ENCODE data around the gene UGGT2. TPM values are rescaled to one million over a fixed set of nuclear protein-coding genes. Genes with fewer than 3 reads are reported as not detected.
"Not testable (repeated sequence)": the region's sequence is repeated elsewhere in the genome, so short reads cannot be mapped to it uniquely, and the experiment has no call there.

The UGGT2 gene
- total and polyA plus RNA-seq, 9 donors, result 18.1 to 40.0 (median 21.2) TPM

GRCh38 chr13:95987841-95988240, 65.4 kb downstream of the UGGT2 start:
- no CpG with 5 or more reads among the region's 5 CpGs for WGBS (ENCODE audit: insufficient coverage)
- Histone ChIP-seq H3K36me3 (ENCODE audit: control insufficient read depth, insufficient read depth, low read length) (no peaks in the 10 kb centered on the region), H3K4me3 (ENCODE audit: low read length) (no peak overlapping the region), H3K9me3 (replicated peaks; ENCODE audit: control insufficient read depth, low read depth, low read length) (no peaks in the 10 kb centered on the region), H3K4me1 (ENCODE audit: control insufficient read depth, insufficient read depth, low read length) (no peaks in the 10 kb centered on the region), H3K27me3 (ENCODE audit: control insufficient read depth, insufficient read depth, low read length) (no peaks in the 10 kb centered on the region), H3K27ac (ENCODE audit: low read length) (no peak overlapping the region)
- DNase-seq, result no peak

- WGBS (ENCODE audit: insufficient coverage), result no CpG with 5 or more reads among the region's 4 CpGs
- Histone ChIP-seq H3K27me3 (ENCODE audit: control insufficient read depth, insufficient read depth, low read length) (no peaks in the 10 kb centered on the region), H3K36me3 (ENCODE audit: control insufficient read depth, insufficient read depth, low read length) (peaks cover 3% of the 10 kb centered on the region), H3K4me3 (ENCODE audit: low read length) (no peak overlapping the region), H3K4me1 (ENCODE audit: control insufficient read depth, insufficient read depth, low read length) (no peaks in the 10 kb centered on the region), H3K9me3 (replicated peaks; ENCODE audit: control insufficient read depth, low read depth, low read length) (peaks cover 2% of the 10 kb centered on the region), H3K27ac (ENCODE audit: low read length) (no peak overlapping the region)
- DNase-seq, result no peak
Measured at GRCh38 chr13:95982144-95982543, 71.1 kb downstream of the UGGT2 start.

- 100% methylated on average over 4 of the region's 6 CpGs for WGBS (ENCODE audit: insufficient coverage)
- H3K4me1 ChIP-seq (ENCODE audit: control insufficient read depth, insufficient read depth, low read length); H3K27me3 ChIP-seq (ENCODE audit: control insufficient read depth, insufficient read depth, low read length); H3K36me3 ChIP-seq (ENCODE audit: control insufficient read depth, insufficient read depth, low read length); H3K4me3 ChIP-seq (ENCODE audit: low read length); H3K9me3 ChIP-seq (replicated peaks; ENCODE audit: control insufficient read depth, low read depth, low read length); DNase-seq; H3K27ac ChIP-seq (ENCODE audit: low read length): not testable (repeated sequence)
Measured at GRCh38 chr13:95972651-95973050, 80.5 kb downstream of the UGGT2 start.

GRCh38 chr13:95970878-95971277, 82.3 kb downstream of the UGGT2 start:
- H3K36me3 ChIP-seq (ENCODE audit: control insufficient read depth, insufficient read depth, low read length), result no peaks in the 10 kb centered on the region
- no peak for DNase-seq
- no peaks in the 10 kb centered on the region for H3K27me3 ChIP-seq (ENCODE audit: control insufficient read depth, insufficient read depth, low read length)
- no CpG with 5 or more reads among the region's 2 CpGs for WGBS (ENCODE audit: insufficient coverage)
- no peak overlapping the region for H3K4me3 ChIP-seq (ENCODE audit: low read length)
- no peak overlapping the region for H3K27ac ChIP-seq (ENCODE audit: low read length)
- no peaks in the 10 kb centered on the region for H3K4me1 ChIP-seq (ENCODE audit: control insufficient read depth, insufficient read depth, low read length)
- no peaks in the 10 kb centered on the region for H3K9me3 ChIP-seq (replicated peaks; ENCODE audit: control insufficient read depth, low read depth, low read length)

- no peak overlapping the region for H3K4me3 ChIP-seq (ENCODE audit: low read length)
- no peaks in the 10 kb centered on the region for H3K4me1 ChIP-seq (ENCODE audit: control insufficient read depth, insufficient read depth, low read length)
- H3K27me3 ChIP-seq (ENCODE audit: control insufficient read depth, insufficient read depth, low read length), result no peaks in the 10 kb centered on the region
- 49% methylated on average over 2 of the region's 2 CpGs for WGBS (ENCODE audit: insufficient coverage)
- no peaks in the 10 kb centered on the region for H3K36me3 ChIP-seq (ENCODE audit: control insufficient read depth, insufficient read depth, low read length)
- H3K27ac ChIP-seq (ENCODE audit: low read length), result no peak overlapping the region
- peaks cover 2% of the 10 kb centered on the region for H3K9me3 ChIP-seq (replicated peaks; ENCODE audit: control insufficient read depth, low read depth, low read length)
- no peak for DNase-seq
Measured at GRCh38 chr13:95968906-95969305, 84.3 kb downstream of the UGGT2 start.

GRCh38 chr13:95957331-95957730, 95.9 kb downstream of the UGGT2 start:
- Histone ChIP-seq H3K36me3 (ENCODE audit: control insufficient read depth, insufficient read depth, low read length) (no peaks in the 10 kb centered on the region), H3K4me1 (ENCODE audit: control insufficient read depth, insufficient read depth, low read length) (no peaks in the 10 kb centered on the region), H3K27me3 (ENCODE audit: control insufficient read depth, insufficient read depth, low read length) (no peaks in the 10 kb centered on the region), H3K27ac (ENCODE audit: low read length) (no peak overlapping the region), H3K9me3 (replicated peaks; ENCODE audit: control insufficient read depth, low read depth, low read length) (peaks cover 21% of the 10 kb centered on the region), H3K4me3 (ENCODE audit: low read length) (no peak overlapping the region)
- DNase-seq, result no peak
- WGBS (ENCODE audit: insufficient coverage), result 44% methylated on average over 1 of the region's 2 CpGs

- Histone ChIP-seq H3K27me3 (ENCODE audit: control insufficient read depth, insufficient read depth, low read length) (no peaks in the 10 kb centered on the region), H3K9me3 (replicated peaks; ENCODE audit: control insufficient read depth, low read depth, low read length) (peaks cover 18% of the 10 kb centered on the region), H3K27ac (ENCODE audit: low read length) (no peak overlapping the region), H3K4me3 (ENCODE audit: low read length) (no peak overlapping the region), H3K36me3 (ENCODE audit: control insufficient read depth, insufficient read depth, low read length) (no peaks in the 10 kb centered on the region), H3K4me1 (ENCODE audit: control insufficient read depth, insufficient read depth, low read length) (no peaks in the 10 kb centered on the region)
- DNase-seq, result peak; percentile 6
Measured at GRCh38 chr13:95956589-95957148, 96.5 kb downstream of the UGGT2 start.

GRCh38 chr13:95955719-95956118, 97.5 kb downstream of the UGGT2 start:
- H3K4me3 ChIP-seq (ENCODE audit: low read length), result no peak overlapping the region
- no peak overlapping the region for H3K27ac ChIP-seq (ENCODE audit: low read length)
- H3K9me3 ChIP-seq (replicated peaks; ENCODE audit: control insufficient read depth, low read depth, low read length), result peaks cover 16% of the 10 kb centered on the region
- no peaks in the 10 kb centered on the region for H3K36me3 ChIP-seq (ENCODE audit: control insufficient read depth, insufficient read depth, low read length)
- DNase-seq, result no peak
- WGBS (ENCODE audit: insufficient coverage), result no CpG with 5 or more reads among the region's 3 CpGs
- H3K4me1 ChIP-seq (ENCODE audit: control insufficient read depth, insufficient read depth, low read length), result no peaks in the 10 kb centered on the region
- no peaks in the 10 kb centered on the region for H3K27me3 ChIP-seq (ENCODE audit: control insufficient read depth, insufficient read depth, low read length)

GRCh38 chr13:95955255-95955654, 97.9 kb downstream of the UGGT2 start:
- H3K9me3 ChIP-seq (replicated peaks; ENCODE audit: control insufficient read depth, low read depth, low read length), result peaks cover 11% of the 10 kb centered on the region
- DNase-seq, result no peak
- no peak overlapping the region for H3K27ac ChIP-seq (ENCODE audit: low read length)
- 100% methylated on average over 1 of the region's 3 CpGs for WGBS (ENCODE audit: insufficient coverage)
- no peak overlapping the region for H3K4me3 ChIP-seq (ENCODE audit: low read length)
- no peaks in the 10 kb centered on the region for H3K4me1 ChIP-seq (ENCODE audit: control insufficient read depth, insufficient read depth, low read length)
- no peaks in the 10 kb centered on the region for H3K27me3 ChIP-seq (ENCODE audit: control insufficient read depth, insufficient read depth, low read length)
- no peaks in the 10 kb centered on the region for H3K36me3 ChIP-seq (ENCODE audit: control insufficient read depth, insufficient read depth, low read length)

- H3K36me3 ChIP-seq (ENCODE audit: control insufficient read depth, insufficient read depth, low read length), result no peaks in the 10 kb centered on the region
- H3K9me3 ChIP-seq (replicated peaks; ENCODE audit: control insufficient read depth, low read depth, low read length), result peaks cover 2% of the 10 kb centered on the region
- H3K4me3 ChIP-seq (ENCODE audit: low read length), result no peak overlapping the region
- no peak overlapping the region for H3K27ac ChIP-seq (ENCODE audit: low read length)
- no peaks in the 10 kb centered on the region for H3K4me1 ChIP-seq (ENCODE audit: control insufficient read depth, insufficient read depth, low read length)
- DNase-seq, result no peak
- no peaks in the 10 kb centered on the region for H3K27me3 ChIP-seq (ENCODE audit: control insufficient read depth, insufficient read depth, low read length)
Measured at GRCh38 chr13:95954266-95954665, 98.9 kb downstream of the UGGT2 start.

- Histone ChIP-seq H3K9me3 (replicated peaks; ENCODE audit: control insufficient read depth, low read depth, low read length) (no peaks in the 10 kb centered on the region), H3K36me3 (ENCODE audit: control insufficient read depth, insufficient read depth, low read length) (peaks cover 3% of the 10 kb centered on the region), H3K27ac (ENCODE audit: low read length) (no peak overlapping the region), H3K4me1 (ENCODE audit: control insufficient read depth, insufficient read depth, low read length) (no peaks in the 10 kb centered on the region), H3K4me3 (ENCODE audit: low read length) (no peak overlapping the region), H3K27me3 (ENCODE audit: control insufficient read depth, insufficient read depth, low read length) (no peaks in the 10 kb centered on the region)
- no peak for DNase-seq
- no CpG with 5 or more reads among the region's 1 CpG for WGBS (ENCODE audit: insufficient coverage)
Measured at GRCh38 chr13:95950103-95950502, 103.1 kb downstream of the UGGT2 start.

Data from muscle of leg (tissue), 11 donors.